Measurements from ENCODE around the gene CDHR4. TPM values are rescaled to one million over a fixed set of nuclear protein-coding genes. Genes with fewer than 3 reads are reported as not detected.

Gene CDHR4
- total and polyA plus RNA-seq, 9 of the 15 experiments (the other 6 are each of a cell fraction or from before 2014, with no cell fraction given), result 0.21 TPM; not detected in 8

- no peak for TF ChIP-seq HNRNPK (IDR thresholded peaks at IDR 0.05; ENCODE audit: low read depth, low read length, poor library complexity, severe bottlenecking)
- no peak for TF ChIP-seq ATF4 (CRISPR knock-in tag; IDR thresholded peaks at IDR 0.05)
- TF ChIP-seq ZNF518B (CRISPR knock-in tag; IDR thresholded peaks at IDR 0.05), result no peak
- no peak for TF ChIP-seq ZNF699 (CRISPR knock-in tag; IDR thresholded peaks at IDR 0.05; ENCODE audit: insufficient replicate concordance)
- no peak for TF ChIP-seq KDM2B (CRISPR knock-in tag; IDR thresholded peaks at IDR 0.05)
- no peak for TF ChIP-seq ZKSCAN8 (CRISPR knock-in tag; IDR thresholded peaks at IDR 0.05)
- TF ChIP-seq PPARD (CRISPR knock-in tag; IDR thresholded peaks at IDR 0.05), result no peak
- no peak for TF ChIP-seq CEBPZ (IDR thresholded peaks at IDR 0.05; ENCODE audit: borderline replicate concordance, low read depth, low read length)
- TF ChIP-seq ZNF143 (CRISPR knock-in tag; IDR thresholded peaks at IDR 0.05), result no peak
- no peak for TF ChIP-seq ZFP36 (IDR thresholded peaks at IDR 0.05; ENCODE audit: low read depth, low read length, partially characterized antibody)
These were observed 40.7 kb upstream of the CDHR4 start (continued) for GRCh38 chr3:49840388-49840787.
